ENCODE data around the gene FYB1.
"Not testable (repeated sequence)": the region's sequence is repeated elsewhere in the genome, so short reads cannot be mapped to it uniquely, and the experiment has no call there.

FYB1 gene

DNA sequence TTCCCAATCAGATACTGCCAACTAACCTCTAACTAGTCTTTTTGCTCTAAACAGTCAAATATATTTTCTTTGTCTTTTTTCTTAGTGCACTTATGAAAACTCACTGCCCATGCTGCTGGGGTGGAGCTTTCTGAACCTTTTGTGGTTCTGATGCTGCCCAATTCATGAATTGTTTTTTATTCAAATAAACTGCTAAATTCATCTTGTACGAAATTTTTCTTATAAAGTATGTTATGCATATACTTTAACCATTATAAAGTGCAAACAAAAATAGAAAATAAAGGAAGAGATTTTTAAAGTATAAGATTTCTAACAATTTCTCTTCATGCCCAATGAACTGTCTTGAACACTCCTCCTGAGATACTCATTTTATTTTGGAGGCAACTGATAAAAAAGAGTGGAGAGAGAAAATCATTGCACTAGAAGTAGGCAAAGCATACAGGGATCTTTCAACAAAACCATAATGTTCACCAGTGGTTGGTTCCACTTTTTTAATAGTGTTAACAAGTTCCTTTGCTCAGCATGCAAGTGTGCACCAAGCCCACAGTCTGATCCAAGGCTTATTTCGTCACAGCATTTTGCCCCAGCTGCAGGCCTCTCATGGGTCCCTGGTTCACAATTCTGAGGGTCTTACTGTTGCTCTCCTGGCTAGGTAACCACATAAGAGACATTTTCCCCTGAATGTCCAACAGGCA lies 6.2 kb upstream of the FYB1 start:
- H3K27me3 ChIP-seq (ENCODE audit: control insufficient read depth, insufficient read depth, low read length): no peaks in the 10 kb centered on the region
- no peaks in the 10 kb centered on the region for H3K36me3 ChIP-seq (ENCODE audit: control insufficient read depth, insufficient read depth, low read length)
- no peaks in the 10 kb centered on the region for H3K4me1 ChIP-seq (ENCODE audit: control insufficient read depth, insufficient read depth, low read length)
- no peak overlapping the region for H3K9ac ChIP-seq (ENCODE audit: low read depth, low read length)
- no peaks in the 10 kb centered on the region for H3K9me3 ChIP-seq (ENCODE audit: control insufficient read depth, insufficient read depth, low read length)
- no peak overlapping the region for H3K4me3 ChIP-seq (ENCODE audit: low read depth, low read length)

DNA sequence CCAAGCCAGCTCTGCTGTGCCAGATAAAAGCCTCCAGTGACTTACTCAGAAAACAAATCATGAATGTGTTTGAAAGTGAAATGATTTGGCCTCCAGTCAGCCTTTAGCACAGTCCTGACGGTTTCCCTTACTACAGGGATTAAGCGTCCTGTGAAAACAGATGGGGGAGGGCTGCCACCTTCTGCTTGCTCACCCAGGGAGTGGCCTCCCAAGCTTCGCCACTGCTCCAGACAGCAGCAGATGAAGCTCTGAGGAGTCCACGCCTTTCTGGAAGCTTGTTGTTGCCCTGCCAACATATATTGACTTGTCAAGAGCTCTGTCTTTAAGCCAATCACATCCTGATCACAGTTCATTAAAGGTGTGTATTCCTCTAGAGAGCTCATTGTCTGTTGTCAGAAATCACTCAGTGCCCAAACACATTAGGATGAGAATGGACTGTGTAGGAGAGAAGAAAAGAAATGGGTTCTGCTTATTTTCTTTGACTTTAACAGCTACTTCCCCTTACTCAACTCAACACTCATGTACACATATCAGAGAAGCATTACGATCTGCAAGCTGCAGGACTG lies 4.9 kb upstream of the FYB1 start:
- Histone ChIP-seq H3K27me3 (ENCODE audit: control insufficient read depth, insufficient read depth, low read length) (no peaks in the 10 kb centered on the region), H3K4me1 (ENCODE audit: control insufficient read depth, insufficient read depth, low read length) (no peaks in the 10 kb centered on the region), H3K4me3 (ENCODE audit: low read depth, low read length) (no peak overlapping the region), H3K9me3 (ENCODE audit: control insufficient read depth, insufficient read depth, low read length) (no peaks in the 10 kb centered on the region), H3K36me3 (ENCODE audit: control insufficient read depth, insufficient read depth, low read length) (no peaks in the 10 kb centered on the region), H3K9ac (ENCODE audit: low read depth, low read length) (no peak overlapping the region)

DNA sequence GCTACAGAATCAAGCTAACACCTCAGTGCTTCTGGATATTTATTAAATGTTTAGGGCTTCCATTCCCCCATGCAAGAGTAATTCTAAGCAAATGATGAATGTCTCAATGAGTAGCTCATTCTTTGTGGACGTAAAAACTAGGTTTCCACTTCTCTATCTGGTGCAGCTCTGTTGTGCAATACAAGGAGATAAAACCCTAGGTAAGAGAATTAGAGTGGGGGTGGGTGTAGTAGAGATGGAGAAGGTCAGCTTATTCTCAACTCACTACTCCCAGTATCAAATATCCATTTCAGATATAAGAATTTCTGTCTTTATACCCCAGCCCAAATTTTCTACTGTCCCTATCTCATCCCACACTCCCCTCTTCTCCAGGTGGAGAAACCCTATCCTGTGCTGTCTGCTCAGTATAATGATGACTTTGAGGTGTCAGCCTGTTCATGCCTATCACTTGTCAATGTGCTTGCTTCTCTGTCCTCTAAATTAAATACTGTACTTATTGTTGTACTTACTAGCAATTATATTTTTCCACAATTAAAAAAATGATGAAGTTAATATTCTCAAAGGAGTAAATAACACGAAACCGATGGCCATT lies 4.3 kb upstream of the FYB1 start:
- H3K27me3 ChIP-seq (ENCODE audit: control insufficient read depth, insufficient read depth, low read length): no peaks in the 10 kb centered on the region
- no peaks in the 10 kb centered on the region for H3K36me3 ChIP-seq (ENCODE audit: control insufficient read depth, insufficient read depth, low read length)
- no peak overlapping the region for H3K4me3 ChIP-seq (ENCODE audit: low read depth, low read length)
- no peaks in the 10 kb centered on the region for H3K4me1 ChIP-seq (ENCODE audit: control insufficient read depth, insufficient read depth, low read length)
- H3K9me3 ChIP-seq (ENCODE audit: control insufficient read depth, insufficient read depth, low read length): no peaks in the 10 kb centered on the region
- H3K9ac ChIP-seq (ENCODE audit: low read depth, low read length): no peak overlapping the region

DNA sequence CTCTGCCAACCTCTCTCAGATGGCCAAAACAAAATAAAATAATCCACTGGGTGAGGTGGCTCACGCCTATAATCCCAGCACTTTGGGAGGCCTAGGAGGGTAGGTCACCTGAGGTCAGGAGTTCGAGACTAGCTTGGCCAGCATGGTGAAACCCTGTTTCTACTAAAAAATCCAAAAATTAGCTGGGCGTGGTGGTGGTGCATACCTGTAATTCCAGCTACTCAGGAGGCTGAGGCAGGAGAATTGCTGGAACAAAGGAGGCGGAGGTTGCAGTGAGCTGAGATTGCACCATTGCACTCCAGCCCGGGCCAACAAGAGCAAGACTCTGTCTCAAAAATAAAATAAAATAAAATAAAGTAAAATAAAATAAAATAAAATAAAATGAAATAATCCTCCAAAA lies 2.3 kb upstream of the FYB1 start:
- H3K27me3 ChIP-seq (ENCODE audit: control insufficient read depth, insufficient read depth, low read length); H3K9ac ChIP-seq (ENCODE audit: low read depth, low read length); H3K4me3 ChIP-seq (ENCODE audit: low read depth, low read length); H3K36me3 ChIP-seq (ENCODE audit: control insufficient read depth, insufficient read depth, low read length); H3K4me1 ChIP-seq (ENCODE audit: control insufficient read depth, insufficient read depth, low read length); H3K9me3 ChIP-seq (ENCODE audit: control insufficient read depth, insufficient read depth, low read length): not testable (repeated sequence)

DNA sequence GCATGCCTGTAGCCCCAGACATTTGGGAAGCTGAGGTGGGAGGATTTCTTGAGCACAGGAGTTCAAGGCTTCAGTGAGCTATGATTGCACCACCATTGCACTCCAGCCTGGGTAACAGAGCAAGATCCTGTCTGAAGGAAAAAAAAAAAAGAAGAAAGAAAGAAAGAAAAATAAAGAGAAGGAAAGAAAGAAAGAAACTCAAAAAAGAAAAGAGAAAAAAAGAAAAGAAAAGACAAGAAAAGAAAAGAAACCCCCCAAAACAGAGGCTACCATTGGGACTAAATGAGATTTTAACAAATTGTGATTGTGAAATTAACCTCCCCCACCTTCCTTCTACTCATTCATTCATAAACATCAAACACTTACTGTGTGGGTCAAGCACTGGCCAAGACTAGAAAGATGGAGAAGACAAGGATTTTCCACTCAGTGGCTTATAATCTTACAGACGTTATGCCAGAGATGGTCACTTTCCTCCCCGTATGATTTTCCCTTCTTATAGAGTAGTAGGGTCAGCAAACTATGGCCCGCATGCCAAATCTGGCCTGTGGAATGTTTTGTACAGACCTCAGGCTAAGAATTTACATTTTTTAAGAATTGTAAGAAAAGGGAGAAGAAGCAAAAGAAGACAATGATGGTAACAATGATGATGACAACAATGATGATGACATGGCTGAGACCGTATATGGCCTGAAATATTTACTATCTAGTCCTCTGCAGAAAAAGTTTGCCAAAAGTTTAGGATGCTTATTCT lies 1.1 kb upstream of the FYB1 start:
- no peaks in the 10 kb centered on the region for H3K36me3 ChIP-seq (ENCODE audit: control insufficient read depth, insufficient read depth, low read length)
- no peak overlapping the region for H3K4me3 ChIP-seq (ENCODE audit: low read depth, low read length)
- H3K9me3 ChIP-seq (ENCODE audit: control insufficient read depth, insufficient read depth, low read length): no peaks in the 10 kb centered on the region
- H3K27me3 ChIP-seq (ENCODE audit: control insufficient read depth, insufficient read depth, low read length): no peaks in the 10 kb centered on the region
- H3K4me1 ChIP-seq (ENCODE audit: control insufficient read depth, insufficient read depth, low read length): no peaks in the 10 kb centered on the region
- H3K9ac ChIP-seq (ENCODE audit: low read depth, low read length): no peak overlapping the region

DNA sequence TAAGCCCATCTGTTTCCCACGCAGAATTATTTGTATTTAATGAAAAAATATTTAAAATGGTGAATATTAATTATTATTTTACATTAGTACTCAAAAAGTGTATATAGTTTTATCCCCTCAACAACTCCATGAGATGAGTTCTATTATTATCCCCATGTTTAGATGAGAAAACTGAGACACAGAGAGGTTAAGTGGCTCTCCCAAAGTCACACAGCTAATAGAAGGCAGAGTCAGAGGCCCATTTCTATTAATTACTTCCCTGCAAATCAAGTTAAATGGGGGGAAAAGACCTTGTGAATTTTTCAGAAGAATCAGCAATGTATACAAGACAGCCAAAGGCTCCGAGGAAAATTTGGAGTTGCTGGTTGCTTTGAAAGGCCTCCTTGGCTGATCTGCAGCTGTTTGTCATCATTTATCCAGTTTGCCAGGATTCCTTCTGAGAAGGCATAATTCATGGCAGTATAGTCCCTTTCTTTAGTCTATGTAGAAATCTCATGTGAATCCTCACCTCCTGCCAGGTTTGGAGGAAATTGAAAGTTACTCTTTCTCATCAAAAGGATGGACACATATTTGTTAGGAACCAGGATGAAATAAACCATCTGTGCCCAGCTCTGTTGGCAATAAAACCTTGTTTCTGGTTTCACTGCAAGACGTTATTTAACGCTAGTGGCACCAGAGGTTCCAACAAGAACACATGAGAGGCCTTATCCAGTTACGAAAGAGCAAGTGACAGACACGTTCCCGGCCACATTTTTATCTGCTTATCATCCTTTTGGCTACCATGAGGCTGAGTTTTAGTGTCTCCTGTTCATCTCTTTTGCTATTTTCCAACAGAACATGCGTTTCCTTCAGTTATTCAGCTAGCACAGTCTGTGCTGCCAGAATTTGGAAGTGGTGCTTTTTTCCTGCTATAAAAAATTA lies 621 bp downstream of the FYB1 start:
- H3K36me3 ChIP-seq (ENCODE audit: control insufficient read depth, insufficient read depth, low read length): no peaks in the 10 kb centered on the region
- H3K4me1 ChIP-seq (ENCODE audit: control insufficient read depth, insufficient read depth, low read length): no peaks in the 10 kb centered on the region
- no peaks in the 10 kb centered on the region for H3K27me3 ChIP-seq (ENCODE audit: control insufficient read depth, insufficient read depth, low read length)
- H3K9ac ChIP-seq (ENCODE audit: low read depth, low read length): no peak overlapping the region
- no peak overlapping the region for H3K4me3 ChIP-seq (ENCODE audit: low read depth, low read length)
- no peaks in the 10 kb centered on the region for H3K9me3 ChIP-seq (ENCODE audit: control insufficient read depth, insufficient read depth, low read length)

DNA sequence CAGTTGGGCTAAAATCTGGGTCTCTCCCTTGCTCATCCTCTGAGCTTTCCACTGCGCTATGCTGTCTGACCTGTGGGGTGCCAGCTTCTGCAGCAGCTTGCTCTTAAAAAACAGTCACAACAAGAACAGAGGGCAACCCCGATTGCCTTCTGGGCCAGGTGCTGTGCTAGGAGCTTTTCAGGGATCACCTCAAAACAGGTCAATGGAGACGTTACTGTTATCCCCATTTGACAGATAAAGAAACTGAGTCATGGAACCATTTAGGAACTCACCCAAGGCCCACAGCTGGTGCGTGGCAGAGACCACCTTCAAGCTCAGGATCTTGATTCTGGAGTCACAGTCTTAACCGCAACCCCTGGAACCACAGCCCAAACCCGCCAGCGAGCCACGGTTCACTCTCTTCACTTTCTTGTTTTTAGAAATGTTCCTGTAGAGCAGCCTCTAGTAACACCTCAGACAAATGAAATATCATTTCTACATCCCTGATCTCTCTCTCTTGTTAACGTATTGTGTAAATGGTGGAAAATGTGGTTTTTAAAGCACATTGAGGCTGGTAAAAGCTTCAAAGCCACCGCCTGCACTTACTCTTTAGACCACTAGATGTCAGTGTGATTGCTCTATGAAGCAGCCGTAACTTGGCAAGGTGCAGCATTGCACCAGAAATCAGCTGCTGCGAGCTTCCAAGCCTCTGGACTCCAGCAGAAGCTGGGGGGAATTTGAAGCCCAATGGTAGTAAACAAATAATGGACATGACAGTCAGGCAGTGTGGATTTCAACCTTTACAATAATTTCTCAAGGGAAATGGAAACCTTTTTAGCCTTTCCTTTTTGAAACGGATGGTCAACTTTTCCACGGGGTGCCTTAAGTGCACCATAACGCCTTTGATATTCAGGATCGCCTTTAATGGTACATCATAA lies 1.7 kb downstream of the FYB1 start:
- Histone ChIP-seq H3K9me3 (ENCODE audit: control insufficient read depth, insufficient read depth, low read length) (no peaks in the 10 kb centered on the region), H3K9ac (ENCODE audit: low read depth, low read length) (no peak overlapping the region), H3K4me3 (ENCODE audit: low read depth, low read length) (no peak overlapping the region), H3K4me1 (ENCODE audit: control insufficient read depth, insufficient read depth, low read length) (no peaks in the 10 kb centered on the region), H3K36me3 (ENCODE audit: control insufficient read depth, insufficient read depth, low read length) (no peaks in the 10 kb centered on the region), H3K27me3 (ENCODE audit: control insufficient read depth, insufficient read depth, low read length) (no peaks in the 10 kb centered on the region)

DNA sequence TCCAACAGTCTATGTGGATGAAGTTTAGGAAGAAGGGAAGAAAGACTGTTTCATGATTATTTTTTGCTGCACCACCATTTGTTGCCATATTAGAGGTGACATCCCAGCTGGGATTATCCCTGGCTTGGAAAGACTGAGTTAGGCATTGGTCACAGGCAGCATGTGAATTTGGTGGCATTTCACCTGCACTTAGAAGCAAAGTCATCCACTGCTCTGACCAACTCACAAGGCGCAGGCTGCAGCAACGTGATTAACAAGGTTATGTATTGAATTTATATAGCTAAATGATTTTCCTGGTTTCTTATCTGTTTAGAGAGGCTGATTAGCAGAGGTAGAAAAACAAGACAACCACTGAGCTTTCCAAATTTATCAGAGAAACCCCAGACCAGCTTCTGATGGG lies 2.7 kb downstream of the FYB1 start:
- H3K4me3 ChIP-seq (ENCODE audit: low read depth, low read length): no peak overlapping the region
- no peaks in the 10 kb centered on the region for H3K4me1 ChIP-seq (ENCODE audit: control insufficient read depth, insufficient read depth, low read length)
- H3K36me3 ChIP-seq (ENCODE audit: control insufficient read depth, insufficient read depth, low read length): no peaks in the 10 kb centered on the region
- H3K9me3 ChIP-seq (ENCODE audit: control insufficient read depth, insufficient read depth, low read length): no peaks in the 10 kb centered on the region
- no peak overlapping the region for H3K9ac ChIP-seq (ENCODE audit: low read depth, low read length)
- H3K27me3 ChIP-seq (ENCODE audit: control insufficient read depth, insufficient read depth, low read length): no peaks in the 10 kb centered on the region

DNA sequence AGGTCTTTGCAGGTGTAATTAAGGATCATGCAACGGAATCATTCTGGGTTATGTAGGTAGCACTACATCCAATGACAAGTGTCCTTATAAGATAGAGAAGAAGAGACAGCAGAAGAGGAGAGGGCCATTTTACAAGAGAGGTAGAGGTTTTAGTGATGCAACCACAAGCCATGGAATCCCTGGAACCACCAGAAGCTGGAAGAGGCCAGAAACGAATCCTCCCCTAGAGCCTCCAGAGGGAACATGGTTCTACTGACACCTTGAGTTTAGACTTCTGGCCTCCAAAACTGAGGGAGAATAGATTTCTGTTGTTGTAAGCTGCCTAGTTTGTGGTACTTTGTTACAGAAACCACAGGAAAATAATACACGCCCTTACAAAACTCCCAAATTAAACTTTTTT lies 3.5 kb downstream of the FYB1 start:
- H3K9me3 ChIP-seq (ENCODE audit: control insufficient read depth, insufficient read depth, low read length): no peaks in the 10 kb centered on the region
- H3K27me3 ChIP-seq (ENCODE audit: control insufficient read depth, insufficient read depth, low read length): no peaks in the 10 kb centered on the region
- H3K9ac ChIP-seq (ENCODE audit: low read depth, low read length): no peak overlapping the region
- H3K36me3 ChIP-seq (ENCODE audit: control insufficient read depth, insufficient read depth, low read length): no peaks in the 10 kb centered on the region
- no peak overlapping the region for H3K4me3 ChIP-seq (ENCODE audit: low read depth, low read length)
- H3K4me1 ChIP-seq (ENCODE audit: control insufficient read depth, insufficient read depth, low read length): no peaks in the 10 kb centered on the region

DNA sequence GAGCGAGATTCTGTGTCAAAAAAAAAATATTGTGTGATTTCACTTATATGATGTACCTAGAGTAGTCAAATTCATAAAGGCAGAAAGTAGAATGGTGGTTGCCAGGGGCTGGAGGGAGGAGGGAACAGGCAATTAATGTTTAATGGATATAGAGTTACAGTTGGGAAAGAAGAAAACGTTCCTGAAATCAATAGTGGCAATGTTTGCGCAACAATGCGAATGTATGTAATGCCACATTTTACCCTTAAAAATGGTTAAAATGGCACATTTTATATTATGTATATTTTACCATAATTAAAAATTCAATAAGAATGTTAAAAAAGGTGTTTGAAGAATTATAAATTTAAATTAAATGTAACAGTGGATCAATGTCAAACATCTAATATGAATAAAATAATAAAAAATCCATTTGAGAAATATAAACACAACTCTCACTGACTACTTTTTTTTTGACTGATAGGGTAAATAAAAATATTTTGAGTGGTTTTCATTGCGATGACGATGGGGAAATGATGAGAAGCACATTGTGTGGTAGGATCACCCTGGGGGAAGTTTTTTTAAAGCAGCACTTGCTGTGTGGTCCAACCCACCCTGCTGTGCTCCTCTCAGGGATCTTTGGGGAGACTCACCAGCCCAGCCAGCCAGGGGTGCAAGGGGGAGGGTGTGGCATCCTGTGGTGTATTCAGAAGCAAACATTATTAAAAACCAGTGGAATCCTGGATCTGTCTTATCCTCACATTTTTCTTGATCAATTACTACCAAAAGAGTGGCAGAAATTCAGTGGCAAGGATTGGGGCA lies 4.3 kb downstream of the FYB1 start:
- Histone ChIP-seq H3K9me3 (ENCODE audit: control insufficient read depth, insufficient read depth, low read length) (no peaks in the 10 kb centered on the region), H3K27me3 (ENCODE audit: control insufficient read depth, insufficient read depth, low read length) (no peaks in the 10 kb centered on the region), H3K9ac (ENCODE audit: low read depth, low read length) (no peak overlapping the region), H3K4me3 (ENCODE audit: low read depth, low read length) (no peak overlapping the region), H3K36me3 (ENCODE audit: control insufficient read depth, insufficient read depth, low read length) (no peaks in the 10 kb centered on the region), H3K4me1 (ENCODE audit: control insufficient read depth, insufficient read depth, low read length) (no peaks in the 10 kb centered on the region)

All from iPS-15b (cell line).